ENCODE data around the gene ARHGEF4. TPM values are rescaled to one million over a fixed set of nuclear protein-coding genes. Genes with fewer than 3 reads are reported as not detected.

ARHGEF4 gene
- total RNA-seq, 1 donor from 2014 or later: 74.8 TPM

DNA sequence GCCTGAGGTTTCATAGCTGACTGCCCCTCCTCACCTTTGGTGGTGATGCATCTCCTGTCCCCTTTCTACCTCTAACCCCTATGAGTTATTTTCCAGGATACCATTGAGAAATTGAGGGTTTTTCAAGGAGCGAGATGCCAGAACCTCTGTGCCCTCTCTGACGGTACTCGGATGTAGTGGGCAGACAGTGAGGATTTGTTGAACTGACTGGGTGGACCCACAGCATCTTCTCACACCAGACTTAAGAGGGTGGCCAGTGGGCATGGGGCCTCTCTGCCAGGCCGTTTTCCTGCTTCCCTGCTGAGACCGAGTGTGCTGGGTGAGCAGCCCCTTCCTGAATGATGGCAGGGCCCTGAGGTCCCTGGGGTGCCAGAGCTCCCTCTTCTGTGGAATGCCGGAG lies 46.3 kb downstream of the ARHGEF4 start:
- Histone ChIP-seq H3K27me3 (ENCODE audit: control insufficient read depth, insufficient read depth, low read length) (no peaks in the 10 kb centered on the region), H3K36me3 (ENCODE audit: control insufficient read depth, insufficient read depth, low read length) (peaks cover 5% of the 10 kb centered on the region), H3K4me3 (ENCODE audit: low read depth, low read length) (no peak overlapping the region)
- FAIRE-seq: no peak
- DNase-seq (ENCODE audit: low read depth): no peak
- TF ChIP-seq, protein P1, sequence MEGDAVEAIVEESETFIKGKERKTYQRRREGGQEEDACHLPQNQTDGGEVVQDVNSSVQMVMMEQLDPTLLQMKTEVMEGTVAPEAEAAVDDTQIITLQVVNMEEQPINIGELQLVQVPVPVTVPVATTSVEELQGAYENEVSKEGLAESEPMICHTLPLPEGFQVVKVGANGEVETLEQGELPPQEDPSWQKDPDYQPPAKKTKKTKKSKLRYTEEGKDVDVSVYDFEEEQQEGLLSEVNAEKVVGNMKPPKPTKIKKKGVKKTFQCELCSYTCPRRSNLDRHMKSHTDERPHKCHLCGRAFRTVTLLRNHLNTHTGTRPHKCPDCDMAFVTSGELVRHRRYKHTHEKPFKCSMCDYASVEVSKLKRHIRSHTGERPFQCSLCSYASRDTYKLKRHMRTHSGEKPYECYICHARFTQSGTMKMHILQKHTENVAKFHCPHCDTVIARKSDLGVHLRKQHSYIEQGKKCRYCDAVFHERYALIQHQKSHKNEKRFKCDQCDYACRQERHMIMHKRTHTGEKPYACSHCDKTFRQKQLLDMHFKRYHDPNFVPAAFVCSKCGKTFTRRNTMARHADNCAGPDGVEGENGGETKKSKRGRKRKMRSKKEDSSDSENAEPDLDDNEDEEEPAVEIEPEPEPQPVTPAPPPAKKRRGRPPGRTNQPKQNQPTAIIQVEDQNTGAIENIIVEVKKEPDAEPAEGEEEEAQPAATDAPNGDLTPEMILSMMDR (IDR thresholded peaks at IDR 0.05; ENCODE audit: insufficient read depth, low read length, severe bottlenecking): no peak

DNA sequence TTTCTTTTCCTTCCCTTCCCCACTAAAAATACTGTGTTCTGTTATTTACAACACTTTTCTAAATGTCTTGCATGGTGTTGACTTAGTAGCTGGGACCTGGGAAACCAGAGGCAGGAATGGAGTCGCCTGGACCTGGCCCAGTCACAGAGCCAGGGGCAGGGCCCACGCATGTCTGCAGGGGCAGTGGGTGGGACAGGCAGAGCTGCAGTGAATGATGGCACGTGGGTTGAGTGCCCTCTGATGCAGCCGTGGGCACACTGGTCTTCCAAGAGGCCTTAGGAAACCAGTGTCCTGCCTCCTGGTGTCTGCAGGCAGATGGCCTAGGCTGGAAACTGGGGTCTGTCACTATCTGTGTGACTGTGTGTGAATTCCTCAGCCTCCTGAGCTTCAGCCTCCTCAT lies 46.8 kb downstream of the ARHGEF4 start:
- Histone ChIP-seq H3K36me3 (ENCODE audit: control insufficient read depth, insufficient read depth, low read length) (peaks cover 5% of the 10 kb centered on the region), H3K4me3 (ENCODE audit: low read depth, low read length) (no peak overlapping the region), H3K27me3 (ENCODE audit: control insufficient read depth, insufficient read depth, low read length) (no peaks in the 10 kb centered on the region)
- FAIRE-seq (no peak), DNase-seq (ENCODE audit: low read depth) (no peak)
- TF ChIP-seq, protein P1 (IDR thresholded peaks at IDR 0.05; ENCODE audit: insufficient read depth, low read length, severe bottlenecking): no peak

DNA sequence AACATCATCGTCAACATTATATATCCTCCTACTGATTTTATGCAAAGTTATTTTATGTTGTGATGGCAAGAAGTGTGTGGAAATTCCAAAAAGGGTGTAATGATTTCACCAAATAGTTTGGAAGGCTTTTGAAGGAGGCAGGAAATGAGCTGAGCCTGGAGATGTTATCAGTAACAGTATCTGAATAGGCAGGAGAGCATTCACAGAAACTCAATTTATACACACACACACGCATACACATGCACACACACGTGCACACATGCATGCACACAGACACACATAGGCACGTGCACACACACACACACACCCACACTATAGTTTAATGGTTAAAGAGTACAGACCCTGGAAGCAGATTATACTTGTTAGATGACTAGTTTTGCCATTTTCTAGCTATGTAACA lies 47.3 kb downstream of the ARHGEF4 start:
- FAIRE-seq: peak; percentile 50
- peaks cover 5% of the 10 kb centered on the region for H3K36me3 ChIP-seq (ENCODE audit: control insufficient read depth, insufficient read depth, low read length)
- H3K27me3 ChIP-seq (ENCODE audit: control insufficient read depth, insufficient read depth, low read length): no peaks in the 10 kb centered on the region
- no peak for DNase-seq (ENCODE audit: low read depth)
- TF ChIP-seq, protein P1 (IDR thresholded peaks at IDR 0.05; ENCODE audit: insufficient read depth, low read length, severe bottlenecking): no peak
- H3K4me3 ChIP-seq (ENCODE audit: low read depth, low read length): no peak overlapping the region

DNA sequence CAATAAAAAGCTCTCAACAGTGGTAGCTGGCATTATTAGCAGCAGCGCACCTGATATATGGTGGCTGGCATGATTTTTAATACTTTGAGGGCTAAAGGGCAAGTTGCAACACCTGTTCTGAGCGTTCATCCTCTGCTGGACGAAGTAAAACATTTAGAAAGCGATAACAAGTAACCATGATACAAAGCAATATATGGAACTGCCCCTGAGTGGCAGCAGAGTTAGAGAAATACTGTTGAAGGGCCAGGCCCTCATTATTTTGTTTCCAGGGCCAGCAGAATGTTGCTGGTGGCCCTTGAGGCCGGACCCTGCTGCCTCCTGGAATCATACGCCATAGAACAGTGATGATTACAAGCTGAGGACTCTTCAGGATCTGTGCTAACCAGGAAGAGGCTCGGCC lies 47.8 kb downstream of the ARHGEF4 start:
- Histone ChIP-seq H3K27me3 (ENCODE audit: control insufficient read depth, insufficient read depth, low read length) (no peaks in the 10 kb centered on the region), H3K4me3 (ENCODE audit: low read depth, low read length) (no peak overlapping the region), H3K36me3 (ENCODE audit: control insufficient read depth, insufficient read depth, low read length) (peaks cover 5% of the 10 kb centered on the region)
- FAIRE-seq (no peak), DNase-seq (ENCODE audit: low read depth) (no peak)
- TF ChIP-seq, protein P1 (IDR thresholded peaks at IDR 0.05; ENCODE audit: insufficient read depth, low read length, severe bottlenecking): no peak

DNA sequence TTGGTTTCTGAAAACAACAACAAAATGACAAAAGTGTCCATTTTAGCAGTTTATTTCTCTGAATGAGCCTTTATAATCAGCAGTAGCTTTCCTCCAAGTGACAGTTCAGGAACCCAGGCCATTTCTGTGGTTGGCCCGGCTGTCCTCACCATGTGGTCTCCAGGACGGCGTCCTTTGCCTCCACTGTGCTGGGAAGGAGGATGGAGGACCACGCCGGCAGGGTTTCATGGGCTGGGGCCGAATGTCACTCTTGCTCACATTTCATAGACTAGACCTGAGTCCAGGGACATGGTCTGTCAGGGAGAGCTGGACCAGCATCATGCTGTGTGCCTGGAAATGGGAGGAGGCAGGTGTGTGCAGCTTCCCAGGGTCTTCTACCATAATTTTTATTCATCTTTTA lies 50.9 kb downstream of the ARHGEF4 start:
- peaks cover 3% of the 10 kb centered on the region for H3K36me3 ChIP-seq (ENCODE audit: control insufficient read depth, insufficient read depth, low read length)
- FAIRE-seq (no peak), DNase-seq (ENCODE audit: low read depth) (no peak)
- H3K4me3 ChIP-seq (ENCODE audit: low read depth, low read length): no peak overlapping the region
- no peaks in the 10 kb centered on the region for H3K27me3 ChIP-seq (ENCODE audit: control insufficient read depth, insufficient read depth, low read length)
- TF ChIP-seq, protein P1 (IDR thresholded peaks at IDR 0.05; ENCODE audit: insufficient read depth, low read length, severe bottlenecking): no peak

DNA sequence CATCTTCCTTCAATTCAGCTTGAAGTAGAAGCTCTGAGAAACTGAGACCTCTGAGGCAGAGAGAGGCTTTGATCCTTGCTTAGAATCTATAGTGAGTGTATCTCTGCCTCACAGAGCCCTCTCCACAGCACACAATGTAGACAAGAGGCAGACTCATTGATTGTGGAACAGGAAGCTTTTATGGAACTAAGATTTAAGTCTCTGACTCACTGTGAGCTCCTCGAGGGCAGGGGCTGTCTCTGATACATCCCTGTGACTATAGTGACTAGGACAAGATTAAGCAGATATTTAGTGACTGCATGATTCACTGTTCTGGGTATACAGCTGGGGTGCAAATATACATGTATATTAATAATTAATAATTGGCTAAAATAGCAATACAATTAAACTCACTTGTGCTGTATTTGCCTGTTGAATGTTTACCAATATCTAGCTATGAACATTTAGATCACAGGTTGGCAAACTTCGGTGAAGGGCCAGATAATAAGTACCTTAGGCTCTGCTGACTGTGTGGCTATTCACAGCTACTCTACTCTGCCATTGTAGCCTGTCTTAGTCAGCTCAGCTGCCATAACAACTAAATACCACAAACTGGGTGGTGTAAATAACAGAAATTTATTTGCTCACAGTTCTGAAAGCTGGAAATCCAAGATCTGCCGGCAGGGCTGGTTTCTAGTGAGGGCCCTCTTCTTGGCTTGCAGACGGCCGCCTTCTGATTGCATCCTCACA lies 54.4 kb downstream of the ARHGEF4 start:
- FAIRE-seq (no peak), DNase-seq (ENCODE audit: low read depth) (peak; percentile 73)
- Histone ChIP-seq H3K36me3 (ENCODE audit: control insufficient read depth, insufficient read depth, low read length) (peaks cover 3% of the 10 kb centered on the region), H3K4me3 (ENCODE audit: low read depth, low read length) (no peak overlapping the region), H3K27me3 (ENCODE audit: control insufficient read depth, insufficient read depth, low read length) (no peaks in the 10 kb centered on the region)
- TF ChIP-seq, protein P1 (IDR thresholded peaks at IDR 0.05; ENCODE audit: insufficient read depth, low read length, severe bottlenecking): no peak
